Activated T-cell treated with anti-CD3 and anti-CD28 coated beads, Interleukin-2, amount 50 U/mL, for 24 hours (primary cell): ENCODE results near the gene TNNT2.

Experiments used
- DNase-seq: peaks from one replicate; pipeline ENCODE4 v3.0.0-alpha.2; 2020
- H3K27ac Mint-ChIP-seq: 2 replicates; pipeline ENCODE4 v1.8.0; 2020; ENCODE audit warnings: mild to moderate bottlenecking, mixed read lengths
- H3K27me3 Mint-ChIP-seq: 2 replicates; pipeline ENCODE4 v1.8.0; 2020; ENCODE audit warnings: mixed read lengths
- H3K36me3 Mint-ChIP-seq: 2 replicates; pipeline ENCODE4 v1.8.0; 2020; ENCODE audit warnings: low read depth, mixed read lengths
- H3K4me1 Mint-ChIP-seq: 2 replicates; pipeline ENCODE4 v1.8.0; 2020; ENCODE audit warnings: low read depth, mixed read lengths
- H3K4me3 Mint-ChIP-seq: 2 replicates; pipeline ENCODE4 v1.8.0; 2020; ENCODE audit warnings: mild to moderate bottlenecking, moderate library complexity, mixed read lengths
- H3K9me3 Mint-ChIP-seq: 2 replicates; pipeline ENCODE4 v1.8.0; 2020; ENCODE audit warnings: mixed read lengths

TNNT2 gene

DNA sequence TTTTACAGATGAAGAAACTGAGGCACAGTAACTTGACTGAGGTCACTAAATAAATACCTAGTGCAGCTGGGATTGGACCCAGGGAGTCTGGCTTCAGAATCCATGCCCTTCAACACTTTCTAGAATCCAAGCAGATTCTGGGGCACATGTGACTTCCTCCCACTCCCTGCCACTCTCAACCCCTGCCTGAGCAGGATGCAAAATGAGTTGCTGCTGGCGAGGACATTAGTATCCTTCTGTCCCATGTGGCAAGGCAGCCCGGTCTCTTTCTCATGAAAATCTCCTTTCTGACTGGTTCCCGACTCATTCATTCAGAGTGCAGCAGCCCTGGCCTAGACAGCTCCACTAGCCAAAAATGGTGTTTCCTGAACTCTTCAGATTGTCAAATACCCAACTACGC is 28.4 kb downstream of the TNNT2 start:
- Mint-ChIP-seq H3K4me3 (no peak overlapping the region), H3K4me1 (no peaks in the 10 kb centered on the region), H3K27me3 (peaks cover 33% of the 10 kb centered on the region), H3K27ac (no peak overlapping the region), H3K9me3 (no peaks in the 10 kb centered on the region), H3K36me3 (no peaks in the 10 kb centered on the region)
- no peak for DNase-seq

DNA sequence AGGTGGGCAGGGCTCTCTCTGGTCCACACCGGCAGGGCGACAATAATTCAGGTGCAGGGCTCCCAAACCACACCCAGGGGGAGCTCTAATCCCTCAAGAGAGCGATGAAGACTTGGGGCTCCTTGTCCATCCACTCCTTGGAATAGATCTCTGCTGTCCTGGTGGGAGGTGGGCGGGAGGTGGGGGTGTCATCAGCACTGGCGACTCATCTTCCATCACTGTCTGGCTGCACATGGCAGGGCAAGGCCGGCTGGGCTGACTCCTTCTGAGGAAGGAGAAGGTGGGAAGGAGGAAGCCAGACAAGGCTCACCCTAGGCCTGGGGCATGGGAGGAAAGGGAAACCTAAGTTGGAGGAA is 29.3 kb downstream of the TNNT2 start:
- H3K27ac Mint-ChIP-seq = no peak overlapping the region
- H3K36me3 Mint-ChIP-seq = no peaks in the 10 kb centered on the region
- peaks cover 30% of the 10 kb centered on the region for H3K27me3 Mint-ChIP-seq
- H3K4me3 Mint-ChIP-seq = no peak overlapping the region
- peak; percentile 33 for DNase-seq
- H3K4me1 Mint-ChIP-seq = no peaks in the 10 kb centered on the region
- no peaks in the 10 kb centered on the region for H3K9me3 Mint-ChIP-seq

DNA sequence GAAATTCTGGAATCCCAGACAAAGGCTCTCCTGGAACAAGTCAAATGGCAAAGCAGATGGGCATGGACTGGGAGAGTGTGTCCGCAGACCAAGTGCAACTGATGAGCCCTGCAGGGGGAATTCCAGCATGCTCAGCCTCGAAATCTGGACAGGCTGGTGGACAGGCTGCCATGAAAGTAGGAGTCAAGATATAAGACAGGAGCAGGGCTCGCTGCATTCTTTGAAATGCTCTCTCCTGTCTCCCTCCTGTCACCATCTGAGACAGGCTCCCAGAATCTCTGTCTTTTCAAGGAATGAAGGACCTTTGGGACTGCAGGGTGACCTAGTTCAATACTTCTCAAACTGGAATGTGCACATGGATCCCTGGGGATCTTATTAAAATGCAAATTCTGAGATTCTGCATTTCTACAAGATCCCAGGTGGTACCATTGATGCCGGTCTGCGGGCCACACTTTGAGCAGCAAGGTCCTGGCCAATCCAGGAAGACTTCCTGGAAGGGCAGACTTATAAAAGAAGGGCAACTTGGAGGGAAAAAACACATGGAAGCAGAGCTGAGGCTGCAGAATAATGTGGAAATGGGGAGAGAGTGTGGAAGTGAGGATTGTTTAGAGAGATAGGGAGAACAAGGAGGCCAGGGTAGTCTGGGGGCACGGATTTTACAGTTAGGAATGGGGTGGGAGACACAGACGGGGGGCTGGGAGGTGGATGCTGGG is 29.8 kb downstream of the TNNT2 start:
- DNase-seq = no peak
- Mint-ChIP-seq H3K4me3 (no peak overlapping the region), H3K36me3 (no peaks in the 10 kb centered on the region), H3K9me3 (no peaks in the 10 kb centered on the region), H3K4me1 (no peaks in the 10 kb centered on the region), H3K27ac (no peak overlapping the region), H3K27me3 (peaks cover 30% of the 10 kb centered on the region)

DNA sequence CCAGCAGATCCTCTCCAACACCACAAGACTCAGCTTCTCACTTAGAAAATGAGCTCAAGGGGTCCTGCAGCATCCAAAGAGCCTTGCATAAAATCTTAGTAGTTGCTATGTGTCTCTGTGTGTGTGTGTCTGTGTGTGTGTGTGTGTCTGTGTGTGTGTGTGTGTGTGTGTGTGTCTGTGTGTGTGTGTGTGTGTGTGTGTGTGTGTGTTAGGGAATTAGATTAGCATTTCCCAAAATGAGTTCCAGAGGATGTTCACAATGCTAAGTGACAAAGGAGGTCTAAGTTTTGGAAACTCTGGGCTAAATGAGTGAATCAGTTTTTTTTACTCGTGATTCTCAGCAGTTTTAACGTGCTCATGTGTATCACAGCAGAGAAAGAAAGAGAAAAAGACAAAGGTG is 30.5 kb downstream of the TNNT2 start:
- Mint-ChIP-seq H3K27ac (no peak overlapping the region), H3K27me3 (peaks cover 27% of the 10 kb centered on the region), H3K36me3 (no peaks in the 10 kb centered on the region), H3K4me3 (no peak overlapping the region), H3K9me3 (no peaks in the 10 kb centered on the region), H3K4me1 (no peaks in the 10 kb centered on the region)
- DNase-seq = no peak

DNA sequence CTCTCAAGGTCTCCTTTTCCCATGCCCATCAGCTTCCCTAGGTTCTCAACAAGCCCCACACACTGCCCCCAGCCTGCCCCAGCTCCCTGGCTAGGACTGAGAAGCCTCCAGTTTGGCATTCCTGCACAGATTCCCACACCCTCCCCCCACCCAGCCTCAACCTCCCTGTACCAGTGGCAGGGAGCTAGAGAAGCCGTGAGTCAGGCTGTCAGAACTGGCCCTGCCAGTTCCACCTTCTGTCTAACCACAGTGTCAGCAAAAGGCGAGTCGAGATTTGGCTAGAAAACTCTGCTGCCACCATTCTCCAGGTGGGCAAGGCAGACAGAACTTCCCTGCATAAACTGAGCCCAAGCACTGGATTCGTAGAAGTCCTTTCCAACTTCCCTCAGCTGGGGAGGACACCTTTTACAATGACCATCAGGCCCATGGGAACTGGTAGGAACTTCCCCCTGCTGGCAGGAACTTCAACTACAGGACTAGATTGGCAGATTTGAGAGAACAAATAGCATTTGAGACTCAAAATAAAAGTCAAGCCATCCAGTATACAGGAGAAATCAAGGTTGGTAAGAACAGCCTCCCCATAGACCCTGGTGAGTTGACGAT is 31.0 kb downstream of the TNNT2 start:
- Mint-ChIP-seq H3K36me3 (no peaks in the 10 kb centered on the region), H3K4me1 (no peaks in the 10 kb centered on the region), H3K27me3 (peaks cover 27% of the 10 kb centered on the region), H3K4me3 (no peak overlapping the region), H3K27ac (no peak overlapping the region), H3K9me3 (no peaks in the 10 kb centered on the region)
- no peak for DNase-seq

DNA sequence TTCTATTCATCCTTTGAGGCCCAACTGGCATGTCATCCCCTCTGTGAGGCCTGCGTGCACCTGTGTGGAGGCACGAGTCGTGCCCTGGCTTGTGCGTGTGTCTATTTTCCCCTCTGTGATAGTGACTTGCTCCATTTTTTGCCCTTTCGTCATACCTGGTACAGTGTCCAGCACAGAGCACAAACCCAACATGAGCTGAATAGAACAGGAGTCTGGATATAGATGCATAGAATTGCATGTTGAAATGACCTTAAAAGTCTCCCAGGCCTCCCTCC is 32.5 kb downstream of the TNNT2 start:
- no peaks in the 10 kb centered on the region for H3K9me3 Mint-ChIP-seq
- H3K36me3 Mint-ChIP-seq = no peaks in the 10 kb centered on the region
- H3K27ac Mint-ChIP-seq = no peak overlapping the region
- H3K4me3 Mint-ChIP-seq = no peak overlapping the region
- no peak for DNase-seq
- peaks cover 25% of the 10 kb centered on the region for H3K27me3 Mint-ChIP-seq
- H3K4me1 Mint-ChIP-seq = no peaks in the 10 kb centered on the region

DNA sequence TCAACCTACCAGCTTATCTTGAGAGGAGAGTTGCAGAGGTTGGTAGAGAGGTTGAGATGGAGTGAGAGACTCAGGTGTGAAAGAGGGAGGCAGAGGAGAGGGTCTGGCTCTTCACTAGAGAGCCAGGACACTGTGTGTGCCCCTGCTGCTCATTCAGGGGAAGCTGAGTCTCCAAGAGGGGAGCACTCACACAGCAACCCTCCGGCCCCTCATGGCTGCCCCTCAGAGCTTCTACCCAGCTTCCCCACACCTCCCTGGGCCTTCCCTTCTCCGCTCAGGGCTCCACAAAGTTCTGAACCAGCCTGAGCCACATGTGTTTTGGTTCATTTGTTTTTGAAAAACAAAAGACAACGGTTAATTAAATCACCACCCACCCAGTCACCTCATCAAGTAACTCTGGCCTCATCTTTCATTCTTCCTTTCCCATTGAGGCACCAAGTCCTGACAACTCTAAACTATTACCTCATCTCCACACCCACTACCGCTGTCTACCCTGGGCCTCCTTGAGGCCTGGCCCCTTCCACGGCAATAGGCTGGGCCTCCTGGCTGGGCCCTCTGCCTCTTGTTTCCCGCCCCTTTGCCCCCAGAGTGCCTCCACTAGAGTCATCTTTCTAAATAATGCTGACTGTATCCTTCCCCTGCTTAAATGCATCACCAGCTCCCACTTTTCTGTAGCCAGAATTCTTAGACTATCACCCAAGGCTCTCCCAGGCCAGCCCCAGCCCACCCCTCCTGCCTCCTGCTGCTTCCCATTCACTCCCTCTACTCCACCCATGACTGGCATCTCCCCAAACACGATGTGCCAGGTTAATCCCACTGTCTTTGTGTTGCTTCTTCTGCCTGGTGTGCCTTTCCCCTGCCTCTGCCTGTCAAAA is 33.0 kb downstream of the TNNT2 start:
- peaks cover 23% of the 10 kb centered on the region for H3K27me3 Mint-ChIP-seq
- H3K4me3 Mint-ChIP-seq = no peak overlapping the region
- DNase-seq = no peak
- H3K36me3 Mint-ChIP-seq = no peaks in the 10 kb centered on the region
- no peaks in the 10 kb centered on the region for H3K4me1 Mint-ChIP-seq
- H3K27ac Mint-ChIP-seq = no peak overlapping the region
- H3K9me3 Mint-ChIP-seq = no peaks in the 10 kb centered on the region

DNA sequence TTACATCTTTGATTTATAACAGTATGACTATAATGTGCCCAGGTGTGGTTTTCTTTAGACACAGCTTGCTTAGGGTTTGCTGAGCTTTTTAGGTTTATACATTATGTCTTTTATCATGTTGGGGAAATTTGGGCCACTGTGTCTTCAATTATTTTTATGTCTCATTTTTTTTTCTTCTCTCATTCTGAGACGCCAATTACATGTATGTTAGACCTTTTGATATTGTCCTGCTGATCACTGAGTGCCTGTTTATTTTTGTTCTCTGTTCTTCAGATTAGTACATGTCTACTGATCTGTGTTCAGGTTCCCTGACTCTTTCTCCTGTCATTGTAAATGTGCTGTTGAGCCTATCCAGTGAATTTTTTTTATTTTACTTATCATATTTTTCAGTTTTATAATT is 36.1 kb downstream of the TNNT2 start:
- Mint-ChIP-seq H3K36me3 (no peaks in the 10 kb centered on the region), H3K27ac (no peak overlapping the region), H3K4me1 (no peaks in the 10 kb centered on the region), H3K4me3 (no peak overlapping the region), H3K9me3 (no peaks in the 10 kb centered on the region), H3K27me3 (peaks cover 4% of the 10 kb centered on the region)
- DNase-seq = no peak

DNA sequence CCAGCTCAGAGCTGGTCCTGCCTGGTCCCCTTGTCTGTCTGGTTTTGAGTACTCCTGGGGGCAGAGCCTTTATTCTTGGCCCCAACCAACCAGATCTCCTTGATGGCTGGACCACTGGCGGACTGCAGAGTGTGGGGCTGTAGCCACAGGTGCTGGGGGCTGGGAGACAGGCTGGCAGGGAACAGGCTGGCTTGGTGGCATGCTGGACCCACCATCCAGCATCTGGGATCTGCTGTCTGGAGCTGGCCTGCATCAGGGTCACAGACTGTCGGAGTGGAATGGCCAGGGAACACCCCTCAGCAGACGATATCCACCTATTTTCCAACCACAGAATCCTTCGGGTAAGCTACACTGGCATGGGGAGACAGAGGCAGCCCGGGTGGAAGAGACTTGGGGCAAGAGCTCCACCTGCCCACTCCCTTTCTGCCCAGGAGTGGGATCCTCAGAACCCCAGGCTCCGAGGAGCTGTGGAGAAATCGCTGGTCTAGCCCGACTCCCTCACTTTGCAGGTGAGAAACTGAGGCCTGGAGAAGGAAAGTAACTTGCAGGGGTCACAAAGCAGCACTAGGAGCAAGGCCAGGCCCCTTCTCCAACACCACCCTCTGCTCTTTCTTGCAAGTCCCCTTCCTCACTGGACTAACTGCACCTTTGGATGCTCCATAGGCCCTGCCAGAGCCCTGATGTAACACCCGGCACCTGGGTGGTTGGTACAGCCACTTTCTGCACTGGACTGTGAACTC is 40.6 kb downstream of the TNNT2 start:
- H3K27ac Mint-ChIP-seq = no peak overlapping the region
- H3K4me3 Mint-ChIP-seq = no peak overlapping the region
- H3K27me3 Mint-ChIP-seq = peaks cover 4% of the 10 kb centered on the region
- no peaks in the 10 kb centered on the region for H3K36me3 Mint-ChIP-seq
- DNase-seq = no peak
- H3K9me3 Mint-ChIP-seq = no peaks in the 10 kb centered on the region
- H3K4me1 Mint-ChIP-seq = no peaks in the 10 kb centered on the region

DNA sequence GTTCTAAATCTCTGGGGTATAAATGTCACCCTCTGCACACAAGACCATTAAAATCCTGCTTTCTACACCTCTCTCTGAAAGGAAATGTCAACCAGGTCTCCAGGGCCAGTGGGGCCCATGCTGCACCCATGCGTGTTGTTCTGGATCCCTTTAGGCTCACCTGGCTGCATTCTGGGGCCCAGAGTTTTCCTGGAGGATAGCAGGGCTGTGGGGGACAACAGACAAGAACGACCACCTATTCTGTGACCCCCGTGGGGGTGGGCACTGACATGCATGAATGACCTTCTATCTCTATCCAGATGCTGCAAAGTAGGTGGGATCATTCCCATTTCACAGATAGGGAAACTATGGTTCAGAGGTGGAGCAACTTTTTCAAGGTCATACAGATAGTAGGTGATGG is 41.6 kb downstream of the TNNT2 start:
- Mint-ChIP-seq H3K4me3 (no peak overlapping the region), H3K4me1 (no peaks in the 10 kb centered on the region), H3K27me3 (no peaks in the 10 kb centered on the region), H3K9me3 (no peaks in the 10 kb centered on the region), H3K27ac (no peak overlapping the region), H3K36me3 (no peaks in the 10 kb centered on the region)
- no peak for DNase-seq

DNA sequence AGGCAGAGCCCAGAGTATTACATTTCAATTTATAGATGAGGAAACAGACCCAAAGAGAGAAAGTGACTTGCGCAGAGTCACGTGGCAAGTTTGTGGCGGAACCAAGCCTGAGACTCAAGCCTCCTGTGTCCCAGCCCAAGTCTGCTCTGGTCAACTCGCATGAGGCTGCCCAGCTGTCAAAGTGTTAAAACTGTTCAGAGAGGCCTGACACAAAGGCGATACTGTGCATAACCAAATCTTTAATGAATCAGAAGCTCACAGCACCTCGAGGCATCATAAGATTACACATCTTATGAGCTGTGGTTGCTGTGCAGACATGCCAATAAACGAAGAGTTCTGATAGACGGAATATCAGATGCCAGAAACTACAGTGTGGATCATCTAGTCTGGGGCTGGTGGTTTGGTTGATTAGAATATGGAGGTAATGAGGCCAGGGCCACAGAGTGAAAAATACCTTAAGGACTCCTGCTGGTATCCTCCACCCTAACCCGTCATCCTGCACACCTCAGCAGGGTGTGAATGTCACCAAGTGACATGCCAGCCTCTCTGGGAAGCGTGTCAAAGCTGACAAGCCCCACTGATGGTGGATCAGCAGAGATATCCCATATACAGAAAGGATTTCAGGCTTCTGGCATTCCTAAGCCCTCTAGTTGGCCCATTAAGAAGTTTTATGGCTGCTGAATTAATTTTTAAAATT is 42.2 kb downstream of the TNNT2 start:
- no peak overlapping the region for H3K4me3 Mint-ChIP-seq
- no peaks in the 10 kb centered on the region for H3K27me3 Mint-ChIP-seq
- H3K27ac Mint-ChIP-seq = no peak overlapping the region
- H3K36me3 Mint-ChIP-seq = no peaks in the 10 kb centered on the region
- no peaks in the 10 kb centered on the region for H3K9me3 Mint-ChIP-seq
- H3K4me1 Mint-ChIP-seq = no peaks in the 10 kb centered on the region
- no peak for DNase-seq

DNA sequence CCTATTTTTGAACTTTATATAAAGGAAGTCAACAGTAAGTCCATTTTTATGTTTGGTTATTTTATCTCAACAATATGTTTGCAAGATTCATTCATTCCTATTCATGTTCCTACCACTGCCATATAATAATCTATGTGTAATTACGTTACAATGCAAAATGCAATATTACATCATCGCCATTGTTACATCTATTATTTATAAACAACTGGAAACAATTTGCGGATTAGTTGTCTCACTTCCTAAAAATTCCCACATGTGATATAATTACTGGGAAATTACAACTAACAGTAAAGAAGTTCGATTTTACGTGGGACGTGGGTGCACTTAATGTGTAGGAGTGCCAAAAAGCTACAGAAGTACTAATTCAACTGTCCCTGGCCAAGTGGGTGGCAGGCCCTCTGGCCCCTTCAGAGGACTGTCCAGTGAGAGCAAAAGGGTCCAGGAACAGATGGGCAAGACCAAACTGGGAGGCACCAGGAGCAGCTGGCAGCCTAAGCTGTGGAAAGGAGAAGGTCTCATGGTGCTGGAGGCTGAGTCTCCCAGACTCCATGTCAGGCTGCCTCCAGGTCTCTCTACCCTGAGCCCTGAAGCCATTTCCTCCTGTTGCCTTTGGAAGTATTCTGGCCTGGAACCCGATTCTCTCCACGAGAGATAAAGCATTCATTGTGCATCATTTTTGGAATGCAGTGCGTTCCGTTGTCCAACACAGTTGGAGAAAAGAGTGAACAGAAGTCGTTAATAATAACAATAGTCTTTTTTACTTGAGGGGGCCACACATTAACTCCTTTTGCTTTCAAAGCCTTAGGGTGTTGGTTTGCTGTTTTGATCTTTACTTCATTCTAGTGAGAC is 42.9 kb downstream of the TNNT2 start:
- H3K4me1 Mint-ChIP-seq = no peaks in the 10 kb centered on the region
- H3K4me3 Mint-ChIP-seq = no peak overlapping the region
- no peaks in the 10 kb centered on the region for H3K9me3 Mint-ChIP-seq
- no peaks in the 10 kb centered on the region for H3K36me3 Mint-ChIP-seq
- no peak overlapping the region for H3K27ac Mint-ChIP-seq
- no peak for DNase-seq
- H3K27me3 Mint-ChIP-seq = no peaks in the 10 kb centered on the region

DNA sequence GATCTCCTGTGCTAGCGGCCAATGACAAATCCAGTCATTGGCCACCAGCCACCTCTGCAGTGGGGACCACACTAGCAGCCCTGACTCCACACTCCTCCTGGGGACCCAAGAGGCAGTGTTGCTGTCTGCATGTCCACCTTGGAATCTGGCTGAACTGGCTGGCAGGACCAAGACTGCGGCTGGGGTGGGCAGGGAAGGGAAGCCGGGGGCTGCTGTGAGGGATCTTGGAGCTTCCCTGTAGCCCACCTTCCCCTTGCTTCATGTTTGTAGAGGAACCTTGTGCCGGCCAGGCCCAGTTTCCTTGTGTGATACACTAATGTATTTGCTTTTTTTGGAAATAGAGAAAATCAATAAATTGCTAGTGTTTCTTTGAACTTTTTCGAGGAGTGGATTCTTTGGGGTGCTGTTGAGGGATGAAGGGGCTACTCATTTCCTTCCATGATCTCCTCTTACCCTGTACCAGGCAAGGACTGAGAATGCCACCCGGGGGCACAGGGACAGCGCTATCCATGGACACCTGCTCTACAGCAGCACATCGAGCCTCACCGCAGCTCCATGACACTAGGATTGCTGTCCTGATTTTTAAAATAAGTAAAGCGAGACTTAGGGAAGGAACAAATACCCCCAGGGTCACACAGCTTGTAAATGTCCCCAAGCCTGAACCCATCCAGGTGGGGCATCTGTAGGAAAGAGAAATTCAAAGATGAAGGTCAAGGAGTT is 44.7 kb downstream of the TNNT2 start:
- Mint-ChIP-seq H3K27me3 (no peaks in the 10 kb centered on the region), H3K27ac (no peak overlapping the region), H3K4me1 (no peaks in the 10 kb centered on the region), H3K36me3 (no peaks in the 10 kb centered on the region), H3K4me3 (no peak overlapping the region), H3K9me3 (no peaks in the 10 kb centered on the region)
- DNase-seq = no peak
